ENCODE data around the gene CDV3. TPM values are rescaled to one million over a fixed set of nuclear protein-coding genes. Genes with fewer than 3 reads are reported as not detected.
A peak's percentile ranks its signal among the peaks of the same experiment; 100 is the strongest.

CDV3 gene
- total RNA-seq, 4 donors from 2014 or later, result 45.0 to 123 (median 58.3) TPM

DNA sequence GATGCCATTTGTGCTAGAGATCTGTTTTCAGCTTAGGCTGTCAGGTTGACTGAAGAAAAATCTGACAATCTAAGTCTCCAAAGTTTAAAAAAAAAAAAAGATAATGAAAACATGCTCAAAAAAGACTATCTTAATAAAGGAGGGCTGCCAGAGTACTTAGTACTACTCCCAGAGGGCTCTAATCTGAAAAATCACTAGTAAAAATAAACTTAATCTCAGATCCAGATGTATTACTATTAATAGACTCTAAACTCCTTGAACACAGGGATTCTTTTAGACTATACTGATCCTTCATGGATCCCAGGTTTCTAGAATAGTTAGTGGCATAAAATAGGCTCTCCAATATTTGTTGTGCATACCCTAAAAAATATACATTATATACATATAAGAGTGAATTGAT, 54.3 kb downstream of the CDV3 start:
- H3K9me3 ChIP-seq, result no peaks in the 10 kb centered on the region
- H3K27ac ChIP-seq, result no peak overlapping the region
- H3K4me3 ChIP-seq, result no peak overlapping the region
- H3K36me3 ChIP-seq, result peaks cover 0 to 68% (median 0%) of the 10 kb centered on the region in 3 donors
- no peak for TF ChIP-seq POLR2A (IDR thresholded peaks at IDR 0.05)
- TF ChIP-seq, protein P1, sequence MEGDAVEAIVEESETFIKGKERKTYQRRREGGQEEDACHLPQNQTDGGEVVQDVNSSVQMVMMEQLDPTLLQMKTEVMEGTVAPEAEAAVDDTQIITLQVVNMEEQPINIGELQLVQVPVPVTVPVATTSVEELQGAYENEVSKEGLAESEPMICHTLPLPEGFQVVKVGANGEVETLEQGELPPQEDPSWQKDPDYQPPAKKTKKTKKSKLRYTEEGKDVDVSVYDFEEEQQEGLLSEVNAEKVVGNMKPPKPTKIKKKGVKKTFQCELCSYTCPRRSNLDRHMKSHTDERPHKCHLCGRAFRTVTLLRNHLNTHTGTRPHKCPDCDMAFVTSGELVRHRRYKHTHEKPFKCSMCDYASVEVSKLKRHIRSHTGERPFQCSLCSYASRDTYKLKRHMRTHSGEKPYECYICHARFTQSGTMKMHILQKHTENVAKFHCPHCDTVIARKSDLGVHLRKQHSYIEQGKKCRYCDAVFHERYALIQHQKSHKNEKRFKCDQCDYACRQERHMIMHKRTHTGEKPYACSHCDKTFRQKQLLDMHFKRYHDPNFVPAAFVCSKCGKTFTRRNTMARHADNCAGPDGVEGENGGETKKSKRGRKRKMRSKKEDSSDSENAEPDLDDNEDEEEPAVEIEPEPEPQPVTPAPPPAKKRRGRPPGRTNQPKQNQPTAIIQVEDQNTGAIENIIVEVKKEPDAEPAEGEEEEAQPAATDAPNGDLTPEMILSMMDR (IDR thresholded peaks at IDR 0.05), result no peak
- no peak for DNase-seq
- no peaks in the 10 kb centered on the region for H3K27me3 ChIP-seq
- no peaks in the 10 kb centered on the region for H3K4me1 ChIP-seq

DNA sequence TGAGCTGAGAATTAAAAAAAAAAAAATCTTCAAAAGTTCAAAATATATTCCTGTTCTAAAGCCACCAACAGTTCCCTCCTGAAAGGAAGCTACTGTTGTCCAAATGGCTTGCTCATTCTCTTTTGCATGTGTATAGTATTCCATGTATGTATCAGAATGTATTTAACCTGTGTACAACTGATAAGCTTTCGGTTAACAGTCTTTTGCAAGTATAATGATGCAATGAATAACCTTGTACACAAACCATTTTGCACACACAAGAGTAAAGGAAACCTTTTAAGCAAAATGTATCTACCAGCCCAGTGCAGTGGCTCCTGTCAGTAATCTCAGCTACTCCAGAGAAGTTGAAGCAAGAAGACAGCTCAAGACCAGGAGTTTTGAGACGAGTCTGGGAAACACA, 55.7 kb downstream of the CDV3 start:
- Histone ChIP-seq H3K27me3 (no peaks in the 10 kb centered on the region), H3K27ac (no peak overlapping the region), H3K9me3 (no peaks in the 10 kb centered on the region), H3K4me1 (no peaks in the 10 kb centered on the region), H3K4me3 (no peak overlapping the region), H3K36me3 (peaks cover 0 to 64% (median 0%) of the 10 kb centered on the region in 3 donors)
- no peak for DNase-seq
- TF ChIP-seq POLR2A (IDR thresholded peaks at IDR 0.05), result no peak
- TF ChIP-seq, protein P1 (IDR thresholded peaks at IDR 0.05), result no peak

DNA sequence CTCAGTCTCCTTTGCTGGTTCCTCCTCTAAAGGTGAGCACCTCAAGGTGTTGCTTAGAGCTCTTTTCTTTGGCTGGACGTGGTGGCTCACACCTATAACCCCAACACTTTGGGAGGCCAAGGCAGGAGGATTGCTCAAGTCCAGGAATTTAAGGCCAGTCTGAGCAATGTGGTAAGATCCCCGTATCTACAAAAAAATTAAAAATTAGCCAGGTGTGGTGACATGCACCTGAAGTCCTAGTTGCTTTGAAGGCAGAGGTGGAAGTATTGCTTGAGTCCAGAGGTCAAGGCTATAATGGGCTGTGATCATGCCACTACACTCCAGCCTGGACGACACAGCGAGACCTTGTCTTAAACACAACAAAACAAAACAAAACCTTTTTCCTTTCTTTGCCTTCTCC, 60.0 kb downstream of the CDV3 start:
- Histone ChIP-seq H3K27ac (no peak overlapping the region), H3K9me3 (no peaks in the 10 kb centered on the region), H3K36me3 (peaks cover 0 to 52% (median 0%) of the 10 kb centered on the region in 3 donors), H3K4me1 (no peaks in the 10 kb centered on the region), H3K4me3 (no peak overlapping the region), H3K27me3 (no peaks in the 10 kb centered on the region)
- DNase-seq, result peak in 1 of 3 donors; percentile 50
- no peak for TF ChIP-seq POLR2A (IDR thresholded peaks at IDR 0.05)
- TF ChIP-seq, protein P1 (IDR thresholded peaks at IDR 0.05), result no peak

Small RNAs within 50 kb of the gene (small RNA-seq; reads per million reads assigned to genes)
- gene AC022296.2 (0 reads per million in 2 donors), gene RF00438 (0 reads per million in 2 donors)

Other genes starting within 250 kb of the CDV3 start
- not detected for gene BFSP2, start 173.6 kb upstream of the CDV3 start, total RNA-seq
- 10 to 100 TPM; 22.6 to 57.8 (median 40.7) TPM for gene TOPBP1, start 88.3 kb downstream of the CDV3 start, total RNA-seq
- 1 to 10 TPM in 1 of 4 donors, under 1 TPM in 1, not detected in 2; 0.70 to 2.4 TPM for gene TF, start 172.7 kb downstream of the CDV3 start, total RNA-seq
- gene SRPRB, start 232.1 kb downstream of the CDV3 start, total RNA-seq, result 10 to 100 TPM in 2 of 4 donors, 1 to 10 TPM in 2; 5.0 to 15.6 (median 10.1) TPM

All from Peyer's patch (tissue), 4 donors.